ENCODE data around the gene OR4K5. TPM values are rescaled to one million over a fixed set of nuclear protein-coding genes. Genes with fewer than 3 reads are reported as not detected.

The OR4K5 gene
- not detected for total RNA-seq
- polyA plus RNA-seq (ENCODE audit: insufficient read depth in 1 of 8, insufficient read length in 8 of 8, low replicate concordance in 1 of 8), result not detected
- long read RNA-seq, donor 1, result 0 reads
- long read RNA-seq, donor 2, result 0 reads
- long read RNA-seq, donor 3, result 0 reads
- long read RNA-seq, donor 4, result 0 reads
- long read RNA-seq, donor 5, result 0 reads
- long read RNA-seq, donor 6, result 0 reads
- long read RNA-seq, donor 7, result 0 reads
- long read RNA-seq, donor 8, result 0 reads
- long read RNA-seq, donor 9, result 0 reads
- long read RNA-seq, donor 10, result 0 reads
- long read RNA-seq, donor 11, result 0 reads

GRCh38 chr14:19920021-19920657, at the start of gene OR4K5:
TSS of gene OR4K5 (plus strand) at chr14:19920607. CDS start at chr14:19920607, 0 bp downstream.
- Histone ChIP-seq H3K27ac (ENCODE audit: low read length) (no peak within 1 kb of the TSS), H3K36me3 (ENCODE audit: control insufficient read depth, insufficient read depth, low read length) (no peaks in the 10 kb centered on the region), H3K4me1 (ENCODE audit: control insufficient read depth, insufficient read depth, low read length) (no peaks in the 10 kb centered on the region), H3K9me3 (replicated peaks; ENCODE audit: control insufficient read depth, low read depth, low read length) (peaks cover 31% of the 10 kb centered on the region), H3K27me3 (ENCODE audit: control insufficient read depth, insufficient read depth, low read length) (no peaks in the 10 kb centered on the region), H3K4me3 (ENCODE audit: low read length) (no peak within 1 kb of the TSS)
- no peak for DNase-seq

- H3K4me1 ChIP-seq (ENCODE audit: control insufficient read depth, insufficient read depth, low read length), result no peaks in the 10 kb centered on the region
- H3K27me3 ChIP-seq (ENCODE audit: control insufficient read depth, insufficient read depth, low read length), result no peaks in the 10 kb centered on the region
- DNase-seq, result no peak
- H3K9me3 ChIP-seq (replicated peaks; ENCODE audit: control insufficient read depth, low read depth, low read length), result peaks cover 16% of the 10 kb centered on the region
- no peaks in the 10 kb centered on the region for H3K36me3 ChIP-seq (ENCODE audit: control insufficient read depth, insufficient read depth, low read length)
- no peak overlapping the region for H3K4me3 ChIP-seq (ENCODE audit: low read length)
- WGBS (ENCODE audit: insufficient coverage), result no CpG with 5 or more reads among the region's 6 CpGs
- H3K27ac ChIP-seq (ENCODE audit: low read length), result no peak overlapping the region
Measured at GRCh38 chr14:19873178-19873577, 47.2 kb upstream of the OR4K5 start.

DNA sequence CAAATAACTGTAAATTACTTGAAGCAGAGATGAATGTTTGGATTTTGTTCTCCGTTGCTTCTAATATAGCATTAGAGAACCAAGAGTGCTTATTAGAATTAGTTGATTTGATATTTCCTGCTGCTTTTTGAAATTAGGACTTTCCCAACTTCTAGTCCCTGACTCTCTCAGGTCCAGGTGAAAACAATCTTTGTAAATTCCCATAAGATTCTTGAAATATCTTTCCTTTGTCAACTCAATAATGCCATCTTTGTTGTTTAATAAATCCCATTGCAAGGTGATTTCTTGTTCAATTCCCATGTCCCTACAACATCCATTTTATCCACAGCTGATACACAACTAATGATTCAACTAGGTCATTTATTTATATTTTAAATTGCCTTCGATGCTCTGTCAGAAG, 45.6 kb upstream of the OR4K5 start, which contains the start of gene OR4K2:
OR4K2 (plus strand) TSS at position 301 of the 400 bp plus-strand sequence. CDS start 1,126 bp downstream, outside the sequence.
- Histone ChIP-seq H3K9me3 (replicated peaks; ENCODE audit: control insufficient read depth, low read depth, low read length) (peaks cover 14% of the 10 kb centered on the region), H3K27ac (ENCODE audit: low read length) (no peak within 1 kb of the TSS), H3K4me1 (ENCODE audit: control insufficient read depth, insufficient read depth, low read length) (no peaks in the 10 kb centered on the region), H3K4me3 (ENCODE audit: low read length) (no peak within 1 kb of the TSS), H3K27me3 (ENCODE audit: control insufficient read depth, insufficient read depth, low read length) (no peaks in the 10 kb centered on the region), H3K36me3 (ENCODE audit: control insufficient read depth, insufficient read depth, low read length) (no peaks in the 10 kb centered on the region)
- WGBS (ENCODE audit: insufficient coverage), result no CpG with 5 or more reads among the region's 2 CpGs
- no peak for DNase-seq

DNA sequence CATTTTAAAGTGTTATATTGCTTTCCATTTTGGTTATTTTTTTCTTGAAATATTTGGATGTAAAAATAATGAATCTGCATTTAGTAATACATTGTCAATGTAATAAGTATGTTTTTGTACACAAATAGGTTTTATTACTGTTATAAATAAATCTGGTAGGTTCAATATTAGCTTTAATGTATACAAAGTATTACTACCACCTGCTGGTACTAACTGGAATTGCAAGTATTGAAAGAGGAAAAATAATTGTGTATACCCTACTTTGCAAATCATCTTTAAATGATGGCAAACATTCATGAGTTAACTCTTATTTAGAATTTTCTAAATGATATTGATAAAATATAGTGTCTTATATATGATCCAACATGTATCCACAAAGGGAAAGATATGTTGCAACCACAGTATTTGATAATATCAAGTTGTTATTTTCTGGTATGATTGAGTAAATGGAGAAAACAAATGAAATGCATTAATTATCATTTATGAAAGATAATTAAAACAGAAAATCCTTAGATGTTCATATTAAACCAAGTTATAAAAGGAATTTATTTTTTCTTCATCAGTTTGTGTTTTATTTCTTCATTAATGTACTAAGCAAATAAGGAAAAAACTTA, 42.3 kb upstream of the OR4K5 start:
- Histone ChIP-seq H3K9me3 (replicated peaks; ENCODE audit: control insufficient read depth, low read depth, low read length) (peaks cover 20% of the 10 kb centered on the region), H3K27ac (ENCODE audit: low read length) (no peak overlapping the region), H3K36me3 (ENCODE audit: control insufficient read depth, insufficient read depth, low read length) (no peaks in the 10 kb centered on the region), H3K4me3 (ENCODE audit: low read length) (no peak overlapping the region), H3K4me1 (ENCODE audit: control insufficient read depth, insufficient read depth, low read length) (no peaks in the 10 kb centered on the region), H3K27me3 (ENCODE audit: control insufficient read depth, insufficient read depth, low read length) (no peaks in the 10 kb centered on the region)
- no peak for DNase-seq

DNA sequence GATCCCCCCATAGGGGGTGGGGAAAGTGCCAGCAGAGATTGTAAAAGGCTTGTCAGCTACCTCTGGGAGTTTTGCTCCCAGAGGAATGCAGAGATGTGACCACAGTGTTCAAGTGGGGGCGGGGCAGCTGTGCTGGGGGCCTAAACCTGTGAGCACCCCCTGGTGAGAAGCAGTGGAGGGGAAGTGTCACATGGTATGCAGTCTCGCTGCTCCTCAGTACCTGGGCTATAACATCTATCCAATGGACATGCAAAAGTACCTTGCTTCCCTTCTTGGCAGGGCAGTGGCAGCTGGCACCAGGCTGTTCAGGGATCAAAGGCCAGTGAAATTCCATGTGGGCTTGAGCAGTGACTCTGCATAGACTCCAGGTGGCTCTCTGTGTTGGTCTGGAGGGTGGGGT, 25.1 kb upstream of the OR4K5 start:
- Histone ChIP-seq H3K36me3 (ENCODE audit: control insufficient read depth, insufficient read depth, low read length) (no peaks in the 10 kb centered on the region), H3K4me1 (ENCODE audit: control insufficient read depth, insufficient read depth, low read length) (no peaks in the 10 kb centered on the region), H3K27ac (ENCODE audit: low read length) (no peak overlapping the region), H3K4me3 (ENCODE audit: low read length) (no peak overlapping the region), H3K27me3 (ENCODE audit: control insufficient read depth, insufficient read depth, low read length) (no peaks in the 10 kb centered on the region), H3K9me3 (replicated peaks; ENCODE audit: control insufficient read depth, low read depth, low read length) (peaks cover 51% of the 10 kb centered on the region)
- WGBS (ENCODE audit: insufficient coverage), result 25% methylated on average over 1 of the region's 2 CpGs
- no peak for DNase-seq

- H3K36me3 ChIP-seq (ENCODE audit: control insufficient read depth, insufficient read depth, low read length), result no peaks in the 10 kb centered on the region
- no peaks in the 10 kb centered on the region for H3K27me3 ChIP-seq (ENCODE audit: control insufficient read depth, insufficient read depth, low read length)
- no peaks in the 10 kb centered on the region for H3K4me1 ChIP-seq (ENCODE audit: control insufficient read depth, insufficient read depth, low read length)
Measured at GRCh38 chr14:19900999-19901398, 19.4 kb upstream of the OR4K5 start.

DNA sequence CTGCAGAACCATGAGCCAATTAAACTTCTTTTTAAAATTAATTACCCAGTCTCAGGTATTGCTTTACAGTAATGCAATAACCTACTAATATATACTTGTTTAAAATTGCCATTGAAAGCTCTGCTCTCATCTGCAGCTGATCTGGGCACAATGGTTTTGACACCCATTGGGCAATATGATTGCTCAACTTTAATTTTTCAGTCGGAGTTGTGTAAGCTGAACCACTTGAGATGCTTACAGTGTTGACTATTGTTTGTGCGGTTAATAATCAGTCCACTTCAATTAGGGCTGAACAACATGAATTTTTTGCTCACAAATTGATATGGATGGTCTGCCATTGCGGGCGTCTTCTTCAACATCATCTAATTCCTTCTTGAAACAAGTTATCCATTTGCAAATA, 18.0 kb upstream of the OR4K5 start:
- Histone ChIP-seq H3K36me3 (ENCODE audit: control insufficient read depth, insufficient read depth, low read length) (no peaks in the 10 kb centered on the region), H3K27ac (ENCODE audit: low read length) (no peak overlapping the region), H3K9me3 (replicated peaks; ENCODE audit: control insufficient read depth, low read depth, low read length) (peaks cover 39% of the 10 kb centered on the region), H3K27me3 (ENCODE audit: control insufficient read depth, insufficient read depth, low read length) (no peaks in the 10 kb centered on the region), H3K4me3 (ENCODE audit: low read length) (no peak overlapping the region), H3K4me1 (ENCODE audit: control insufficient read depth, insufficient read depth, low read length) (no peaks in the 10 kb centered on the region)
- WGBS (ENCODE audit: insufficient coverage), result no CpG with 5 or more reads among the region's 4 CpGs
- no peak for DNase-seq

More at GRCh38 chr14:19900999-19901398, 19.4 kb upstream of the OR4K5 start:
- H3K9me3 ChIP-seq (replicated peaks; ENCODE audit: control insufficient read depth, low read depth, low read length), result peaks cover 44% of the 10 kb centered on the region
- WGBS (ENCODE audit: insufficient coverage), result 83% methylated on average over 2 of the region's 3 CpGs
- no peak overlapping the region for H3K4me3 ChIP-seq (ENCODE audit: low read length)
- H3K27ac ChIP-seq (ENCODE audit: low read length), result no peak overlapping the region
- no peak for DNase-seq

GRCh38 chr14:19906665-19907064, 13.7 kb upstream of the OR4K5 start:
- Histone ChIP-seq H3K4me1 (ENCODE audit: control insufficient read depth, insufficient read depth, low read length) (no peaks in the 10 kb centered on the region), H3K27me3 (ENCODE audit: control insufficient read depth, insufficient read depth, low read length) (no peaks in the 10 kb centered on the region), H3K36me3 (ENCODE audit: control insufficient read depth, insufficient read depth, low read length) (no peaks in the 10 kb centered on the region), H3K4me3 (ENCODE audit: low read length) (no peak overlapping the region), H3K9me3 (replicated peaks; ENCODE audit: control insufficient read depth, low read depth, low read length) (peaks cover 30% of the 10 kb centered on the region), H3K27ac (ENCODE audit: low read length) (no peak overlapping the region)
- no peak for DNase-seq

DNA sequence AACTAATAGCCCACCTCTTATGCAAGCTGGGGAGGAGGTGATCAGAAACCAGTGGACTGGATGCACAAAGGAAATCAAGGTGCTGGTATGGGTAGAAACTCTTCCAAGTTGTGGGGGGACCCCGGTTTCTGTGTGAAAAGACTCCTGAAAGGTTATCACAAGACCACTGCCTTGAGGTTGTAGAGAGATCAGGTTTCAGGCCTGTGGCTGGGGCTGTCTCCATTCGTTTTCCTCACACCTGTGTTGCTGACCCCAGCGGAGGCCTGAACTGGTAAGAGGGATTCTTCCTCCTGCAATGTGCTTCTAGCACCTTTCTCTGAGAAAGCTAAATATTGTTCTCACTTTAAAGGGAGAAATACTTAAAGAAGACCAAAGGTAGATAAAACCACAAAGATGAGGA, 9.3 kb upstream of the OR4K5 start:
- Histone ChIP-seq H3K36me3 (ENCODE audit: control insufficient read depth, insufficient read depth, low read length) (no peaks in the 10 kb centered on the region), H3K9me3 (replicated peaks; ENCODE audit: control insufficient read depth, low read depth, low read length) (peaks cover 20% of the 10 kb centered on the region), H3K27me3 (ENCODE audit: control insufficient read depth, insufficient read depth, low read length) (no peaks in the 10 kb centered on the region), H3K4me1 (ENCODE audit: control insufficient read depth, insufficient read depth, low read length) (no peaks in the 10 kb centered on the region), H3K4me3 (ENCODE audit: low read length) (no peak overlapping the region), H3K27ac (ENCODE audit: low read length) (no peak overlapping the region)
- WGBS (ENCODE audit: insufficient coverage), result no CpG with 5 or more reads among the region's 3 CpGs
- no peak for DNase-seq

DNA sequence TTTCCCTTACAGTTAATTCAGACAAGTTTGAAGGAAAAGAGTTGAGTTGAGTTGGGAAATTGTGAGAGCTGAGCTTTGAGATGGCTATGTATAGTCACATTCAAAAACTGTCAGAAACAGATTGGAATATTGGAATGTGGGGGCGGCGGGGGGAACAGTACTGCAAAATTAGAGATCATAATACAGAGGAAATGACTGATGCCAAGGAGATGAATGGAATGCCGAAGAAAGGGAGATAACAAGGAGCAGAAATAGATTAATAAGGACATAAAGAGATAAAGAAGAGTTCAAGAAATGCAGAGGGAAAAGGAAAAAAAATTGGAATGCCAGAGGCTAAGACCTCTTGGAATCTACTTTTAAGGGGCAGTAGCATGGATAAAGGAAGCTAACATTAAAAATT, 3.2 kb upstream of the OR4K5 start:
- WGBS (ENCODE audit: insufficient coverage), result 77% methylated on average over 3 of the region's 3 CpGs
- Histone ChIP-seq H3K4me3 (ENCODE audit: low read length) (no peak overlapping the region), H3K4me1 (ENCODE audit: control insufficient read depth, insufficient read depth, low read length) (no peaks in the 10 kb centered on the region), H3K36me3 (ENCODE audit: control insufficient read depth, insufficient read depth, low read length) (no peaks in the 10 kb centered on the region), H3K27me3 (ENCODE audit: control insufficient read depth, insufficient read depth, low read length) (no peaks in the 10 kb centered on the region), H3K27ac (ENCODE audit: low read length) (no peak overlapping the region), H3K9me3 (replicated peaks; ENCODE audit: control insufficient read depth, low read depth, low read length) (peaks cover 28% of the 10 kb centered on the region)
- DNase-seq, result no peak

Data from muscle of leg (tissue), 16 donors.